Mesodermal cell (in vitro differentiated cells): ENCODE data around the gene CHCHD10.

ENCODE experiments used
- H3K27ac ChIP-seq: 2 replicates; pipeline ENCODE4 v1.7.0; 2013; ENCODE audit warnings: mild to moderate bottlenecking, low read depth, low read length, moderate library complexity; ENCODE audit not compliant: severe bottlenecking
- H3K36me3 ChIP-seq: 2 replicates; pipeline ENCODE4 v1.7.1; 2013; ENCODE audit warnings: mild to moderate bottlenecking, low read length, moderate library complexity; ENCODE audit not compliant: control insufficient read depth, insufficient read depth
- H3K4me1 ChIP-seq: one replicate; pipeline ENCODE4 v1.7.1; 2013; ENCODE audit warnings: mild to moderate bottlenecking, low read length; ENCODE audit not compliant: insufficient read depth, control insufficient read depth, poor library complexity, severe bottlenecking
- H3K4me3 ChIP-seq: 2 replicates; pipeline ENCODE4 v1.7.0; 2013; ENCODE audit warnings: low read length, control low read depth, mild to moderate bottlenecking; ENCODE audit not compliant: insufficient read depth, poor library complexity, severe bottlenecking; ENCODE audit errors: extremely low read depth
- H3K9me3 ChIP-seq: 2 replicates; pipeline ENCODE4 v1.7.1; 2013; ENCODE audit warnings: mild to moderate bottlenecking, low read length, moderate library complexity; ENCODE audit not compliant: control insufficient read depth
- WGBS, 2 experiments: methylation state at CpG; one replicate each; pipeline ENCODE4 v1.1.5; 2013; ENCODE audit warnings: missing lambda C conversion rate in 2 of 2; ENCODE audit not compliant: insufficient coverage in 2 of 2; 5-methylcytosine and 5-hydroxymethylcytosine counted together

The CHCHD10 gene

GRCh38 chr22:23801238-23801821 is 33.6 kb upstream of the CHCHD10 start:
- 89 to 97% methylated on average over 11 of the region's 11 CpGs for whole genome bisulfite sequencing, 2 experiments
- H3K9me3 ChIP-seq = no peaks in the 10 kb centered on the region
- H3K36me3 ChIP-seq = peaks cover 92% of the 10 kb centered on the region
- no peaks in the 10 kb centered on the region for H3K4me1 ChIP-seq
- H3K27ac ChIP-seq = no peak overlapping the region
- no peak overlapping the region for H3K4me3 ChIP-seq

- no peaks in the 10 kb centered on the region for H3K4me1 ChIP-seq
- peaks cover 92% of the 10 kb centered on the region for H3K36me3 ChIP-seq
- no peaks in the 10 kb centered on the region for H3K9me3 ChIP-seq
- 94 to 97% methylated on average over 17 to 18 of the region's 18 CpGs for WGBS, 2 experiments
- no peak overlapping the region for H3K27ac ChIP-seq
- H3K4me3 ChIP-seq = no peak overlapping the region
These were observed 32.8 kb upstream of the CHCHD10 start for GRCh38 chr22:23800297-23801237.

GRCh38 chr22:23796461-23796860 is 28.7 kb upstream of the CHCHD10 start:
- 100% methylated on average over 4 to 5 of the region's 5 CpGs for WGBS, 2 experiments
- H3K36me3 ChIP-seq = peaks cover 89% of the 10 kb centered on the region
- no peak overlapping the region for H3K4me3 ChIP-seq
- no peaks in the 10 kb centered on the region for H3K9me3 ChIP-seq
- no peaks in the 10 kb centered on the region for H3K4me1 ChIP-seq
- no peak overlapping the region for H3K27ac ChIP-seq

GRCh38 chr22:23793326-23793725 is 25.6 kb upstream of the CHCHD10 start:
- no peak overlapping the region for H3K4me3 ChIP-seq
- peaks cover 86% of the 10 kb centered on the region for H3K36me3 ChIP-seq
- H3K27ac ChIP-seq = no peak overlapping the region
- WGBS, 2 experiments = 97 to 98% methylated on average over 6 to 7 of the region's 8 CpGs
- no peaks in the 10 kb centered on the region for H3K9me3 ChIP-seq
- peaks cover under 1% of the 10 kb centered on the region for H3K4me1 ChIP-seq

- no peak overlapping the region for H3K27ac ChIP-seq
- H3K36me3 ChIP-seq = peaks cover 80% of the 10 kb centered on the region
- WGBS, 2 experiments = 97% methylated on average over 23 to 24 of the region's 25 CpGs
These were observed 24.2 kb upstream of the CHCHD10 start for GRCh38 chr22:23791738-23792645.

GRCh38 chr22:23790819-23791737 is 23.3 kb upstream of the CHCHD10 start:
- Histone ChIP-seq H3K4me3 (no peak overlapping the region), H3K36me3 (peaks cover 72% of the 10 kb centered on the region), H3K27ac (no peak overlapping the region), H3K9me3 (no peaks in the 10 kb centered on the region), H3K4me1 (peaks cover 10% of the 10 kb centered on the region)
- WGBS, 2 experiments = 95% methylated on average over 8 to 9 of the region's 11 CpGs

More at GRCh38 chr22:23791738-23792645, 24.2 kb upstream of the CHCHD10 start:
- Histone ChIP-seq H3K4me1 (peaks cover 5% of the 10 kb centered on the region), H3K9me3 (no peaks in the 10 kb centered on the region), H3K4me3 (no peak overlapping the region)

- peaks cover 11% of the 10 kb centered on the region for H3K4me1 ChIP-seq
- WGBS, 2 experiments = 89 to 94% methylated on average over 2 to 4 of the region's 4 CpGs
- peaks cover 59% of the 10 kb centered on the region for H3K36me3 ChIP-seq
- H3K4me3 ChIP-seq = peak overlapping the region; percentile 11
- H3K27ac ChIP-seq = no peak overlapping the region
- H3K9me3 ChIP-seq = no peaks in the 10 kb centered on the region
These were observed 21.9 kb upstream of the CHCHD10 start for GRCh38 chr22:23789638-23790037.

- 77 to 84% methylated on average over 4 of the region's 4 CpGs for WGBS, 2 experiments
These were observed 21.3 kb upstream of the CHCHD10 start for GRCh38 chr22:23789121-23789520.

GRCh38 chr22:23787910-23788309 is 20.1 kb upstream of the CHCHD10 start:
- Histone ChIP-seq H3K4me1 (peaks cover 11% of the 10 kb centered on the region), H3K27ac (peak overlapping the region; percentile 100)

More at GRCh38 chr22:23789121-23789520, 21.3 kb upstream of the CHCHD10 start:
- peaks cover 11% of the 10 kb centered on the region for H3K4me1 ChIP-seq
- H3K9me3 ChIP-seq = no peaks in the 10 kb centered on the region
- H3K36me3 ChIP-seq = peaks cover 53% of the 10 kb centered on the region
- peak overlapping the region; percentile 11 for H3K4me3 ChIP-seq
- H3K27ac ChIP-seq = no peak overlapping the region

More at GRCh38 chr22:23787910-23788309, 20.1 kb upstream of the CHCHD10 start:
- Histone ChIP-seq H3K36me3 (peaks cover 43% of the 10 kb centered on the region), H3K9me3 (no peaks in the 10 kb centered on the region), H3K4me3 (peak overlapping the region; percentile 76)
- 63 to 79% methylated on average over 2 of the region's 3 CpGs for WGBS, 2 experiments
